Measurements from ENCODE around the gene DLL4. TPM values are rescaled to one million over a fixed set of nuclear protein-coding genes. Genes with fewer than 3 reads are reported as not detected.

DLL4 gene
- total and polyA plus RNA-seq, 2 experiments from 2014 or later = 2.3 TPM; not detected in 1

GRCh38 chr15:40984964-40985363 lies 55.8 kb downstream of the DLL4 start:
- H2AFZ ChIP-seq = no peak overlapping the region

GRCh38 chr15:40985541-40986330 lies 56.6 kb downstream of the DLL4 start:
- Histone ChIP-seq H3K9me3 (ENCODE audit: low read depth) (no peaks in the 10 kb centered on the region), H3K27ac (no peak overlapping the region), H4K20me1 (ENCODE audit: insufficient read depth, poor library complexity, severe bottlenecking) (no peaks in the 10 kb centered on the region), H3K36me3 (replicated peaks; ENCODE audit: insufficient read depth, low read depth) (no peaks in the 10 kb centered on the region), H2AFZ (no peak overlapping the region), H3K4me3 (no peak overlapping the region), H3K4me2 (no peak overlapping the region), H3K9me2 (replicated peaks; ENCODE audit: insufficient read depth) (no peaks in the 10 kb centered on the region), H3K27me3 (no peaks in the 10 kb centered on the region), H3K79me2 (no peaks in the 10 kb centered on the region), H3K4me1 (ENCODE audit: insufficient read depth) (no peaks in the 10 kb centered on the region)
- DNase-seq (ENCODE audit: low spot score) = no peak
- 94% methylated on average over 6 of the region's 6 CpGs for WGBS (ENCODE audit: low lambda C conversion rate, missing lambda C conversion rate)
- TF ChIP-seq CTCF (IDR thresholded peaks at IDR 0.05; ENCODE audit: poor library complexity) (no peak), EZH2phosphoT487 (IDR thresholded peaks at IDR 0.05; ENCODE audit: low read depth, severe bottlenecking, unreplicated experiment) (no peak), EZH2 (IDR thresholded peaks at IDR 0.05; ENCODE audit: borderline replicate concordance) (no peak)

More at GRCh38 chr15:40984964-40985363, 55.8 kb downstream of the DLL4 start:
- H3K4me1 ChIP-seq (ENCODE audit: insufficient read depth) = no peaks in the 10 kb centered on the region
- H3K4me3 ChIP-seq = no peak overlapping the region
- no peak for TF ChIP-seq EZH2phosphoT487 (IDR thresholded peaks at IDR 0.05; ENCODE audit: low read depth, severe bottlenecking, unreplicated experiment)
- TF ChIP-seq EZH2 (IDR thresholded peaks at IDR 0.05; ENCODE audit: borderline replicate concordance) = no peak
- TF ChIP-seq CTCF (IDR thresholded peaks at IDR 0.05; ENCODE audit: poor library complexity) = no peak
- H3K27me3 ChIP-seq = no peaks in the 10 kb centered on the region
- H3K9me2 ChIP-seq (replicated peaks; ENCODE audit: insufficient read depth) = no peaks in the 10 kb centered on the region
- no peak overlapping the region for H3K4me2 ChIP-seq
- no peaks in the 10 kb centered on the region for H4K20me1 ChIP-seq (ENCODE audit: insufficient read depth, poor library complexity, severe bottlenecking)
- no peaks in the 10 kb centered on the region for H3K79me2 ChIP-seq
- no peak overlapping the region for H3K27ac ChIP-seq
- DNase-seq (ENCODE audit: low spot score) = no peak
- WGBS (ENCODE audit: low lambda C conversion rate, missing lambda C conversion rate) = 86% methylated on average over 4 of the region's 4 CpGs
- H3K36me3 ChIP-seq (replicated peaks; ENCODE audit: insufficient read depth, low read depth) = no peaks in the 10 kb centered on the region
- H3K9me3 ChIP-seq (ENCODE audit: low read depth) = no peaks in the 10 kb centered on the region

GRCh38 chr15:40986820-40987219 lies 57.7 kb downstream of the DLL4 start:
- Histone ChIP-seq H3K27me3 (no peaks in the 10 kb centered on the region), H3K9me2 (replicated peaks; ENCODE audit: insufficient read depth) (no peaks in the 10 kb centered on the region), H3K36me3 (replicated peaks; ENCODE audit: insufficient read depth, low read depth) (no peaks in the 10 kb centered on the region), H2AFZ (no peak overlapping the region), H3K79me2 (no peaks in the 10 kb centered on the region), H3K4me3 (no peak overlapping the region), H4K20me1 (ENCODE audit: insufficient read depth, poor library complexity, severe bottlenecking) (no peaks in the 10 kb centered on the region), H3K27ac (no peak overlapping the region), H3K4me1 (ENCODE audit: insufficient read depth) (no peaks in the 10 kb centered on the region), H3K9me3 (ENCODE audit: low read depth) (no peaks in the 10 kb centered on the region), H3K4me2 (no peak overlapping the region)
- WGBS (ENCODE audit: low lambda C conversion rate, missing lambda C conversion rate) = 95% methylated on average over 7 of the region's 7 CpGs
- DNase-seq (ENCODE audit: low spot score) = no peak
- TF ChIP-seq EZH2 (IDR thresholded peaks at IDR 0.05; ENCODE audit: borderline replicate concordance) (no peak), CTCF (IDR thresholded peaks at IDR 0.05; ENCODE audit: poor library complexity) (no peak), EZH2phosphoT487 (IDR thresholded peaks at IDR 0.05; ENCODE audit: low read depth, severe bottlenecking, unreplicated experiment) (no peak)
